Mucosa of rectum (tissue), 2 donors: ENCODE data around the gene AP3D1.
A peak's percentile ranks its signal among the peaks of the same experiment; 100 is the strongest.

ENCODE experiments used
- H3K27ac ChIP-seq, 2 donors: one replicate each; pipeline ENCODE4 v1.7.0; 2013; ENCODE audit warnings: inconsistent platforms in 2 of 2, low read depth in 2 of 2, low read length in 2 of 2
- H3K27me3 ChIP-seq, 2 donors: one replicate each; pipeline ENCODE4 v1.7.0; 2013; ENCODE audit warnings: low read length in 2 of 2; ENCODE audit not compliant: control insufficient read depth in 2 of 2, insufficient read depth in 2 of 2
- H3K36me3 ChIP-seq, 2 donors: one replicate each; pipeline ENCODE4 v1.7.0; 2013; ENCODE audit warnings: low read length in 2 of 2; ENCODE audit not compliant: control insufficient read depth in 2 of 2, insufficient read depth in 2 of 2
- H3K4me1 ChIP-seq, 2 donors: one replicate each; pipeline ENCODE4 v1.7.0; 2013; ENCODE audit warnings: low read length in 2 of 2, mild to moderate bottlenecking in 1 of 2; ENCODE audit not compliant: control insufficient read depth in 2 of 2, insufficient read depth in 2 of 2
- H3K4me3 ChIP-seq, 2 donors: one replicate each; pipeline ENCODE4 v1.7.0; 2013; ENCODE audit warnings: low read length in 2 of 2
- H3K9ac ChIP-seq, 2 donors: one replicate each; pipeline ENCODE4 v1.7.0; 2013; ENCODE audit warnings: low read length in 2 of 2, low read depth in 1 of 2, mild to moderate bottlenecking in 1 of 2
- H3K9me3 ChIP-seq, 2 donors: one replicate each; pipeline ENCODE4 v1.7.0; 2013; ENCODE audit warnings: low read length in 2 of 2; ENCODE audit not compliant: control insufficient read depth in 2 of 2
- donor health status: healthy.
- donor health status: Normal muscosa, but diverticular disease.

Gene AP3D1

DNA sequence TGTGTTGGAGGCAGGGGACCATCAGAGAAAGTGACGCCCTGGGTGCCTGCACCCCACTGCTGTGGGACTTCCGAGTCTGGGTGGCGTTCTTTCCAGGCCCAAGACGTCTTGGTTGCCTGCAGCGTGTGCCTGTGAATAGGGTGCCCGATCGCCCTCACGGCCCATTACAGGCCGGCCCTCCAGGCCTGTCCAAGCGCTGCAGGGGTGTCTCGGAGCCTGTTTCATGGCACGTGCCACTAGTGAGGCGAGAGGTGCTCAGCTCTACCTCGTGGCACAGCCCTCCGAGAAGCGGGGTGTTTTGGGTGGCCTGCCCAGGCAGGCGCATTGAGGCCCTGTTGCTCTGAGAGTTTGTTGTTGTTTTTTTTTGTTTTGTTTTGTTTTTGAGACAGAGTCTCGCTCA, 42.4 kb upstream of the AP3D1 start:
- Histone ChIP-seq H3K9ac (no peak overlapping the region), H3K9me3 (no peaks in the 10 kb centered on the region), H3K36me3 (peaks cover 37 to 46% of the 10 kb centered on the region in 2 donors), H3K4me3 (no peak overlapping the region), H3K4me1 (peaks cover 4 to 7% of the 10 kb centered on the region in 2 donors), H3K27me3 (no peaks in the 10 kb centered on the region), H3K27ac (no peak overlapping the region)

GRCh38 chr19:2192862-2193261, 41.5 kb upstream of the AP3D1 start:
- Histone ChIP-seq H3K4me1 (peaks cover 4 to 7% of the 10 kb centered on the region in 2 donors), H3K4me3 (no peak overlapping the region), H3K27me3 (no peaks in the 10 kb centered on the region), H3K27ac (no peak overlapping the region), H3K36me3 (peaks cover 37 to 49% of the 10 kb centered on the region in 2 donors), H3K9ac (no peak overlapping the region), H3K9me3 (no peaks in the 10 kb centered on the region)

DNA sequence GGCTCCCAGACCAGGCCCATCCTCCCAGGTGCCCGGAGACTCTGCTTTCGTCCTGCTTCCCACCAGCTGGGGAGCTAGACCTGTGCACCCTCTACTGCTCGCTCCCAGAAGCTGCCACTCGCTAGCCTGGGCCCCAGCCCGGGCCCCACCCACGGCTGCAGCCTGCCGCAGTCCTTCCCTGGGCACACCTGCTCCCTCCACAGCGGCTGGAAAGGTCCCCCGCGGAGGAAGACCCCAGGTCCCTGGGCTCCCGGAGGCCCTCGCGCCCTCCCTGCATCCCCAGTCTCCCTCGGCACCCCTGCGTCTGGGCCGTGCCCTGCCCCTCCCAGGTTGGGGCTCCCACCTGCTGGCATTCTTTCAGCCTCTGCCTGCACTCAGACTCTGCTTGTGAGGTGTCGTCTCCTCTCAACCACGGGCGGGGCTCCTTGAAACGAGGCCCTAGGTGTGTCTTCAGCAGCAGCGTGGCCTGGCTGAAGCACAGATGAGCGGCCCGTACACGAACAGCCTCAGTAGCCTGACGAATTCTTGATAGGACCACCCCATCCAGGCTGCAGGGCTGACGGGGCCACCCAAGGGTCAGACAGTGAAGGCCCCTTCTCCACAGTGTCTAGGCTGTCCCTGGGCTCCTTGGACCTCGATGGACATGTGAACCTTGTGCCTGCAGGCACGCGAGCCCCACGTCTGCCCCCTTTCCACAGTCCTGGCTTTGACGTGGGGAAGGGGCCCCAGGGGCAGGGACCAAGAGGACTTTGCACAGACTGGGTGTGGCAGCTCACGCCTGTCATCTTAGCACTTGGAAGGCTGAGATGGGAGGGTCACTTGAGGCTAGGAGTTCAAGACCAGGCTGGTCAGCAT, 40.3 kb upstream of the AP3D1 start:
- Histone ChIP-seq H3K4me3 (no peak overlapping the region), H3K9me3 (no peaks in the 10 kb centered on the region), H3K36me3 (peaks cover 44 to 55% of the 10 kb centered on the region in 2 donors), H3K4me1 (peaks cover 4 to 9% of the 10 kb centered on the region in 2 donors), H3K27me3 (no peaks in the 10 kb centered on the region), H3K27ac (peak overlapping the region; percentile 20 to 48), H3K9ac (no peak overlapping the region)

DNA sequence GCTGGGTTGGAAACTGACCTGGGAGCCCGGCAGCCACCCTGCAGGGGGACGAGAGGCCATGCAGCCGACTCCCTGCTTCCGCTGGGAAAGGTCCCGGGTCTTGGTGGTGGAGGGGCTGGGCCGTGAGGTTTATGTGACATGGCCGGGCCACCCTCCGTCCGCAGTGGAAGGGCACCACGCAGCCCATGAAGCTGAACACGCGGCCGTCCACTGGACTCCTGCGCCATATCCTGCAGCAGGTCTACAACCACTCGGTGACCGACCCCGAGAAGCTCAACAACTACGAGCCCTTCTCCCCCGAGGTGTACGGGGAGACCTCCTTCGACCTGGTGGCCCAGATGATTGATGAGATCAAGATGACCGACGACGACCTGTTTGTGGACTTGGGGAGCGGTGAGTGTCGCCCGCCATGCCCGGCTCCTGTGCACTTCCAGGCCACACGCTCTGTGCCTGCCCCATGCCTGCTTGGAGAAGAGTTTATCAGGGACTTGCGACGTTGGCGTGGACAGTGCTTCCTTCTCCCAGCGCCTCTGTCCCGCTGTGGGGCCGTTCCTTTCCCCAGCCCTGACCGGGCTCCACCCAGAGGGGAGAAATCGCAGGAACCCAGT, 39.6 kb upstream of the AP3D1 start:
- Histone ChIP-seq H3K4me1 (peaks cover 4 to 11% of the 10 kb centered on the region in 2 donors), H3K27me3 (no peaks in the 10 kb centered on the region), H3K9me3 (no peaks in the 10 kb centered on the region), H3K9ac (no peak overlapping the region), H3K36me3 (peaks cover 45 to 55% of the 10 kb centered on the region in 2 donors), H3K4me3 (no peak overlapping the region), H3K27ac (peak overlapping the region in 1 of 2 donors; percentile 48)

DNA sequence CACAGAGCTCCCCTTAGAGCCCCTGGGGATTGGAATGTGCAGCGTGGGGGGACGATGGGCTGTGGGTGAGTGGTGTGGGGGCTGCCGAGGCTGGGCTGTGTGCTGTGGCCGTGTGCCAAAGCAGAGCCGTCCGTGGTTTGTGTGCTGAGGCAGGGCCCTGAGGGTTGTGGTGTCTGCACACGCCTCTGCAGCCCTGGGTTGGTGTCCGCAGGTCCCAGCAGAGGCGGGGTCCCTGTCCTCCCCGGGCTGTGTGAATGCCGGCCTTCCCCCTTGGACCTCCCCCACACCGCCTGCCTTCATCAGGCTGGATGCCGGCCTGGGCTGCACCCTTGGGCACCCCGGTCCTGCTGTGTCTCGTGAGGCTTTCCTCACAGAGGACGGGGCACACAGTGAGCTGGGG, 38.5 kb upstream of the AP3D1 start:
- H3K4me1 ChIP-seq = peaks cover 4 to 11% of the 10 kb centered on the region in 2 donors
- H3K9ac ChIP-seq = no peak overlapping the region
- H3K27ac ChIP-seq = no peak overlapping the region
- no peaks in the 10 kb centered on the region for H3K9me3 ChIP-seq
- H3K4me3 ChIP-seq = no peak overlapping the region
- peaks cover 39 to 51% of the 10 kb centered on the region in 2 donors for H3K36me3 ChIP-seq
- H3K27me3 ChIP-seq = no peaks in the 10 kb centered on the region

DNA sequence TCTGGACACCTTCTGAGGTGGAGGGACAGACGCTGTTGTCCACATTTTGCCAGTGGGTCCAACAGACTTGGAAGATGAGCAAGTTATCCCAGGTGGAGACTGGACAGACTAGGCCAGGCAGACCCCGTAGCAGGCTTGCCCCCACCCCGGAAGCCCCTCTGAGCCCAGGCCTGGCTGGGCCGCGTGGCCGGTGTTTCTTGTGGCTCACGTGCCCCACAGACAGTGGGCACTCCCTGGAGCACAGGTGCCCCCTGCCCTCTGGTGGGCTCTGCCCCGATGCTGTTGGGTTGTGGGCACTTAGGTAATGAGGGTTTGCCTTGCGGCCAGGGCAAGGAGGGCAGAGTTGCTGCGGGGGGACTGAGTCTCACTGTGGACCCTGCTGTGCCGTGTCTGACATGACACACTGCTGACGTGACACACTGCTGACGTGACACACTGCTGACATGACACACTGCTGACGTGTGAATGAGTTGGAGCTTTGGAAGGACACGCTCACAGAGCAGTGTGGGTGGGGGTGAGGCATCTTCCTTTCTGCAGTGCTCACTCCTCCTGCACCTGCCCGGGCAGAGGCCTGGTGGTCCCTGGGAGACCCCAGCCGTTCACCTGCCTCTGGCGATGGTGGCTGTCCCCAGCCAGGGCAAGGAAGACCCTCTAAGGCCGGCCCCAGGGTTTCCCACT, 37.5 kb upstream of the AP3D1 start:
- Histone ChIP-seq H3K36me3 (peaks cover 33 to 47% of the 10 kb centered on the region in 2 donors), H3K4me1 (peaks cover 4 to 11% of the 10 kb centered on the region in 2 donors), H3K27ac (no peak overlapping the region), H3K9ac (no peak overlapping the region), H3K27me3 (no peaks in the 10 kb centered on the region), H3K9me3 (no peaks in the 10 kb centered on the region), H3K4me3 (no peak overlapping the region)

- Histone ChIP-seq H3K4me1 (peaks cover 4 to 13% of the 10 kb centered on the region in 2 donors), H3K36me3 (peaks cover 33 to 44% of the 10 kb centered on the region in 2 donors), H3K9ac (no peak overlapping the region), H3K27ac (no peak overlapping the region), H3K9me3 (no peaks in the 10 kb centered on the region), H3K4me3 (no peak overlapping the region), H3K27me3 (no peaks in the 10 kb centered on the region)
Observed at GRCh38 chr19:2187159-2187558, 35.8 kb upstream of the AP3D1 start.

DNA sequence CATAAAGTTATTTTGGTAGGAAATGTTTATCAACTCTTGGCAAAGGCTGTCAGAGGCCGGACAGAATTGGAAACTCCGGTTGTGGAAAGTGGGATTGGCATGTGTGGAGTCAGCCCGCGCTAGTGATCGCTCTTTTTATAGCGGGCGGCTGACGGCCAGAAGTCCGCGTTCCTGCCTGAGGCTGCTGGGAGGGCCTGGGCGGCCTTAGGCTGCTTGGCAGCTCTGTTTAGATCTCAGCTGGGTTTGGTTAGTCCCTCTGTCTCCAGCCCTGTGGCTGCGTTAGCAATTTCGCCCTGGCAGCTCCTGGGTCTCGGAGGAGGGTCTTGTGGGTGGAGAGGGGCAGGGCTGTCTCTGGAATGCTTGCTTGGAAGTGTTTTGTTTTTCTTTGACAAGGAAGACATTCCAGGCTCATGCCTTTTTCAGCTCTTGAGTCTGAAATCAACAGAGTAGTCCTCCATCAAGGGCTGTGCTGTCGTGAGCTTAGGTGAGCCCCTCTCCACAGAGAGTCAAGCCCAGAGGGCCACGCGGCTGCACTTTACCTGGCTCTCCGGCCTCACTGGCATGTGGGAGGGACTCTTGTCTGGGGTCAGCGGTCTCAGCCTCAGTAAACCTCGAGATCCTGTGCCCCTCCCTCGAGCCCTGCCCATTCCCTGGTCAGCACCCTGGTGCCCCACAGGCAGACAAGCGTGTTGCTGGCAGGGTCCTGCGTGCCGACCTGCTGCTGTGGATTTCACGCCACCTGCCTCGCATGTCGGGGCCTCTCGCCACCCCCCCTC, 34.9 kb upstream of the AP3D1 start:
- Histone ChIP-seq H3K27me3 (no peaks in the 10 kb centered on the region), H3K9me3 (no peaks in the 10 kb centered on the region), H3K27ac (peak overlapping the region; percentile 16 to 17), H3K9ac (no peak overlapping the region), H3K4me1 (peaks cover 0 to 9% of the 10 kb centered on the region in 2 donors), H3K4me3 (no peak overlapping the region), H3K36me3 (peaks cover 34 to 40% of the 10 kb centered on the region in 2 donors)

GRCh38 chr19:2185734-2186070, 34.3 kb upstream of the AP3D1 start:
- no peak overlapping the region for H3K4me3 ChIP-seq
- H3K9ac ChIP-seq = no peak overlapping the region
- H3K4me1 ChIP-seq = peaks cover 0 to 6% of the 10 kb centered on the region in 2 donors
- peaks cover 34 to 35% of the 10 kb centered on the region in 2 donors for H3K36me3 ChIP-seq
- peak overlapping the region; percentile 3 to 32 for H3K27ac ChIP-seq
- H3K27me3 ChIP-seq = no peaks in the 10 kb centered on the region
- no peaks in the 10 kb centered on the region for H3K9me3 ChIP-seq
